Uterus (tissue), 4 donors: Measurements from ENCODE around the gene COL13A1. TPM values are rescaled to one million over a fixed set of nuclear protein-coding genes. Genes with fewer than 3 reads are reported as not detected.

Experiments used
- DNase-seq, 2 donors: peaks; one replicate each; pipeline ENCODE4 v3.0.0-alpha.2; 2019 to 2020
- H3K27ac ChIP-seq, 2 donors: fragments of 200-600 bp; sonication (generic); 1 replicate in 1 of 2; 2 replicates in 1 of 2; pipeline ENCODE4 v1.5.1; 2016 to 2018
- H3K27me3 ChIP-seq, 2 donors: fragments of 200-600 bp; sonication (generic); one replicate each; pipeline ENCODE4 v1.5.1; 2018 to 2019; ENCODE audit warnings: control low read depth in 1 of 2
- H3K36me3 ChIP-seq, 2 donors: fragments of 200-600 bp; sonication (generic); one replicate each; pipeline ENCODE4 v1.5.1; 2019; ENCODE audit warnings: control low read depth in 1 of 2
- H3K4me1 ChIP-seq, 2 donors: fragments of 200-600 bp; sonication (generic); one replicate each; pipeline ENCODE4 v1.5.1; 2018 to 2019; ENCODE audit warnings: control low read depth in 1 of 2
- H3K4me3 ChIP-seq, 2 donors: fragments of 200-600 bp; sonication (generic); 1 replicate in 1 of 2; 2 replicates in 1 of 2; pipeline ENCODE4 v1.5.1; 2018 to 2019; ENCODE audit warnings: mild to moderate bottlenecking in 1 of 2
- H3K9me3 ChIP-seq, 2 donors: fragments of 200-600 bp; sonication (generic); one replicate each; pipeline ENCODE4 v1.5.1; 2019; ENCODE audit warnings: control low read depth in 1 of 2
- POLR2A ChIP-seq, 2 donors: fragments of 450-650 bp; IDR thresholded peaks; one replicate each; pipeline ENCODE4 v1.6.1; 2016; ENCODE audit warnings: antibody characterized with exemption in 2 of 2, mild to moderate bottlenecking in 1 of 2, moderate library complexity in 1 of 2
- intact Hi-C: fragments of 100-400 bp; cut with DNase I; formaldehyde crosslinking; loops from one replicate; pipeline ENCODE4 v1.15.1; 2023; ENCODE audit warnings: low total_unique reads
- total RNA-seq, 4 donors: library from RNA; depleted of rRNA in 3 of 4; stranded (reverse); fragments of >200 nt in 3 of 4; gene quantifications; one replicate each; pipeline versions ENCODE4 v1.1.0 to v1.2.4, GENCODE V29; 2014 to 2023
- TF ChIP-seq, protein P1 (sequence below), 4 experiments: fragments of 200-600 bp in 2 of 4; fragments of 450-650 bp in 2 of 4; sonication (generic) in 2 of 4; IDR thresholded peaks; one replicate each; pipeline ENCODE4 v1.5.1; 2016 to 2019; ENCODE audit warnings: antibody characterized with exemption in 4 of 4, mild to moderate bottlenecking in 2 of 4, moderate library complexity in 1 of 4
- donor health status: DM: yes; HTN: yes; CAD: no.

Gene COL13A1
- total RNA-seq, 4 donors from 2014 or later: 2.1 to 13.9 (median 3.6) TPM; not detected in 1

DNA sequence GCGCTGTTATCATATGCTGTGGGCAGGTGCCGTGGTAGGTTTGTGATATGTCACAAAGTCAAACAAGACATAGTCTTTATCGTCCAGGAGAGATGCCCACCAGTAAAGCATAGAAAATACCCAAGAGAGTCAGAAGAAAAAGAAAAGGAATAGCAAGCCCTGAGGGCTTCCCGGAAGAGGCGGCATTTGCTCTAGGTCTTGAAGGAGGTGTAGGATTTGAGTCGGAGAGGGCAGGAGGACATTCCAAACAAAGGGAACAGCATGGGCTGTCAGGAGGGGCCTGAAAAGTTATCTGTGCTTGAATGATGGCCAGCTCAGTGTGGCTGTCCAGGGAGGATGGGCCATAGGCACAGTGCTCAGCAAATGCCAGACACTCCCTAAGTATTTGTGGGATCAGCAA is 42.2 kb downstream of the COL13A1 start:
- Histone ChIP-seq H3K4me3 (no peak overlapping the region), H3K4me1 (no peaks in the 10 kb centered on the region), H3K27me3 (no peaks in the 10 kb centered on the region), H3K9me3 (no peaks in the 10 kb centered on the region), H3K36me3 (no peaks in the 10 kb centered on the region), H3K27ac (no peak overlapping the region)
- intact Hi-C loops: no loop called here
- no peak for TF ChIP-seq POLR2A (IDR thresholded peaks at IDR 0.05)
- TF ChIP-seq, protein P1, sequence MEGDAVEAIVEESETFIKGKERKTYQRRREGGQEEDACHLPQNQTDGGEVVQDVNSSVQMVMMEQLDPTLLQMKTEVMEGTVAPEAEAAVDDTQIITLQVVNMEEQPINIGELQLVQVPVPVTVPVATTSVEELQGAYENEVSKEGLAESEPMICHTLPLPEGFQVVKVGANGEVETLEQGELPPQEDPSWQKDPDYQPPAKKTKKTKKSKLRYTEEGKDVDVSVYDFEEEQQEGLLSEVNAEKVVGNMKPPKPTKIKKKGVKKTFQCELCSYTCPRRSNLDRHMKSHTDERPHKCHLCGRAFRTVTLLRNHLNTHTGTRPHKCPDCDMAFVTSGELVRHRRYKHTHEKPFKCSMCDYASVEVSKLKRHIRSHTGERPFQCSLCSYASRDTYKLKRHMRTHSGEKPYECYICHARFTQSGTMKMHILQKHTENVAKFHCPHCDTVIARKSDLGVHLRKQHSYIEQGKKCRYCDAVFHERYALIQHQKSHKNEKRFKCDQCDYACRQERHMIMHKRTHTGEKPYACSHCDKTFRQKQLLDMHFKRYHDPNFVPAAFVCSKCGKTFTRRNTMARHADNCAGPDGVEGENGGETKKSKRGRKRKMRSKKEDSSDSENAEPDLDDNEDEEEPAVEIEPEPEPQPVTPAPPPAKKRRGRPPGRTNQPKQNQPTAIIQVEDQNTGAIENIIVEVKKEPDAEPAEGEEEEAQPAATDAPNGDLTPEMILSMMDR (IDR thresholded peaks at IDR 0.05): no peak
- no peak for DNase-seq

DNA sequence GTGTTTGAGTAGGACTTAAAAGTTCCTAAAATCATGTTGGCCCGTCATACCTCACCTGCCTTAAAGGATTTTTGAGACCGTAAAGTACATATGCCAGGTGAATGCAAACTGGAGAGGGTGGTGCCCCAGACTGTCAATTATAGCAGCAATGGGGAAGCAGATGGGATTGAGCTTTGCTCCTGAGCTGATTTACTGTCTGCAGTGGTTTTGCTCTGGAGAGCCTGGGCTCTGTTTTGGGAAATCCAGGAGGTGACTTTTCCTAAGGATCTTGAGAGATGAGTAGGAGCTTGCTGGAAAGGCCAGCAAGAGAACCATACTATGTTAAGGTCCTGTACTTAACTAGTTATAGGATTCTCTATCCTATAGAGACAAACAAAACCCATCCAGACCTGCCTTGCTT is 43.0 kb downstream of the COL13A1 start:
- no peak overlapping the region for H3K27ac ChIP-seq
- DNase-seq: no peak
- intact Hi-C loops: no loop called here
- no peaks in the 10 kb centered on the region for H3K27me3 ChIP-seq
- H3K9me3 ChIP-seq: no peaks in the 10 kb centered on the region
- TF ChIP-seq POLR2A (IDR thresholded peaks at IDR 0.05): no peak
- TF ChIP-seq, protein P1 (IDR thresholded peaks at IDR 0.05): no peak
- H3K4me3 ChIP-seq: no peak overlapping the region
- no peaks in the 10 kb centered on the region for H3K4me1 ChIP-seq
- H3K36me3 ChIP-seq: no peaks in the 10 kb centered on the region

DNA sequence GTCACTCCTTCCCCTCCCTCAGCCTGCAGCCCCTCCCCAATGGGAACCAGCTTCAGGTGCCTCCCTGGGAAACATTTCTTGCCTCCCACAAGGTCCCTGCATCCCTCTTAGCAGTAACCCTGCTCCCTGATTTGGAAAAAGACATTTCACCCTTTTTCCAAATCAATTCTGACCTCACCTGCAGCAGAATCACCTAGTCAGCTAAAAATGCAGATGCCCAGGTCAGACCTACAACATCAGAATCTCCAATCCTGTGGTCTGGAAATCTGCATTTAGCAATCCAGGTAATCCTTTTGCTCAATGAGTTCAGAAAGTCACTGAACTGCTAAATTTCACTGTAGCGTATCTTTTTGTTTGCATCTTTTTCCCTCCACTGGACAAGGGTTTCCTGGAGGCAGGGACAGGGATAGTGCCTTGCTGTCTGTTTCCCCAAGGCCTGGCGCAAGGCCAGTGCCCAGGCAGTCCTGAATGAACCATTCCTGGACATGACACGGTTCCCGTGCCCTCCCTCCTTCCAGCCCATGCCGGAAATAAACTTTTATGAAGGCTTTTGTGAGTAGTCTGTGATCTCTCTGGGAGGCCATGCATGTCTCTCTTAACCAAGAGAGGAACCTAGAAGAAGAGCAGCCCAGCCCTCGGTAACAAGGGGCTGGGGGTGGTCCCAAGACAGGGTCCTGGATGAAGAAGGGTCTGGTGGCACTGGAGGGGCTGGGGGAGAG is 44.0 kb downstream of the COL13A1 start:
- H3K4me3 ChIP-seq: no peak overlapping the region
- H3K9me3 ChIP-seq: no peaks in the 10 kb centered on the region
- H3K36me3 ChIP-seq: no peaks in the 10 kb centered on the region
- H3K4me1 ChIP-seq: no peaks in the 10 kb centered on the region
- H3K27ac ChIP-seq: no peak overlapping the region
- peak in 1 of 2 donors; percentile 46 for DNase-seq
- H3K27me3 ChIP-seq: no peaks in the 10 kb centered on the region
- TF ChIP-seq, protein P1 (IDR thresholded peaks at IDR 0.05): no peak
- no peak for TF ChIP-seq POLR2A (IDR thresholded peaks at IDR 0.05)
- intact Hi-C loops: no loop called here

DNA sequence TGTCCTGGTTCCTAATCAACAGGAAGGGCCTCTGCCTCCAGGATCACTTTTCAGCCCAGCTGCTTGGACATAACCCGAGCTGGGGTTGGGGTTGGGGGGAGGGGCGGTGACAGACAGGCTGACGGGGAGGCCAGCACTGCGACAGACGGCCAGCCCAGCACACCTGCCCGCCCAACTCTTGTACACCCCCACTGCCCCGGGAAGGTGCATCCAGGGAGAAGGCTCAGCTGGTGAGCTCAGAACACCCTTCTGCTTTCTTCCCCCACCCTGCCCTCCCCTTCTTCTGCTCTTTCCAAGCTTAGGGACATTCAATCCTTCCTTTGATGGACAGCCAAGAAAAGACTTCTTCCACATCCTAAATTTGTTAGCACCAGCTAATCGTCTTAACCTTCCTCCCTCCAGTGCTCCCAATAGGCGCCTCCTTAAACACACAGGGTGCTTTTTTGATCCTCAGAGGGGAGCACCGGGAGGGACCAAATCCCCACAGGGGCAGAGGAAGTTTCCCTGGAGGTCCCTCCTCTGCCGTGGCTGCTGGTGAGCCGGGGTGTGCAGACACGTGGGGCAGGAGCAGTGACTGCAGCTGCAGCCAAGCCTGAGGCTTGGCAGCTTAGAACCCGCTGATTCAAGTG is 44.7 kb downstream of the COL13A1 start:
- DNase-seq: no peak
- Histone ChIP-seq H3K36me3 (no peaks in the 10 kb centered on the region), H3K27ac (no peak overlapping the region), H3K4me3 (no peak overlapping the region), H3K27me3 (no peaks in the 10 kb centered on the region), H3K9me3 (no peaks in the 10 kb centered on the region), H3K4me1 (no peaks in the 10 kb centered on the region)
- TF ChIP-seq POLR2A (IDR thresholded peaks at IDR 0.05): no peak
- TF ChIP-seq, protein P1 (IDR thresholded peaks at IDR 0.05): no peak
- intact Hi-C loops: no loop called here

DNA sequence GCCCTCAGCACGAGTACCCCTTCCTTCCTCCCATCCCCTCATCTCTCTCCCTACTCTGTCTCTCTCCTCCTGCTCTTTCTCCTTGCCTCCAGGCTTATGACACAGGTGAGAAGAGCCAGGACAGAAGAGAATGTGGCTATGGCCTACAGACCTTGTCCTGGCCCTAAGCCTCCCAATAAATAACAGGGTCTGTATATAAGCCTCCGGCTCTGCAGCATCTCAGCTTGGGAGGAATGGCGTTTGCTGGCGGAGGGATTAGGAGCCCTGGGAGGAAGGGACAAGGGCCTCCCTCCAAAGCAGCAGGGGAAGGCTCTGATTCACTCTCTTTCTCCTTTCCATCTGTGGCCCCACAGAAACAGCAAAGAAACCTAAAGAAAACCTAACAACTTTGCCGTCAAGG is 45.8 kb downstream of the COL13A1 start:
- no peaks in the 10 kb centered on the region for H3K9me3 ChIP-seq
- H3K27ac ChIP-seq: no peak overlapping the region
- no peak for TF ChIP-seq POLR2A (IDR thresholded peaks at IDR 0.05)
- TF ChIP-seq, protein P1 (IDR thresholded peaks at IDR 0.05): no peak
- H3K36me3 ChIP-seq: no peaks in the 10 kb centered on the region
- no peaks in the 10 kb centered on the region for H3K4me1 ChIP-seq
- intact Hi-C loops: no loop called here
- no peak for DNase-seq
- H3K27me3 ChIP-seq: no peaks in the 10 kb centered on the region
- H3K4me3 ChIP-seq: no peak overlapping the region
